ENCODE results near the gene DGKQ.

DNA sequence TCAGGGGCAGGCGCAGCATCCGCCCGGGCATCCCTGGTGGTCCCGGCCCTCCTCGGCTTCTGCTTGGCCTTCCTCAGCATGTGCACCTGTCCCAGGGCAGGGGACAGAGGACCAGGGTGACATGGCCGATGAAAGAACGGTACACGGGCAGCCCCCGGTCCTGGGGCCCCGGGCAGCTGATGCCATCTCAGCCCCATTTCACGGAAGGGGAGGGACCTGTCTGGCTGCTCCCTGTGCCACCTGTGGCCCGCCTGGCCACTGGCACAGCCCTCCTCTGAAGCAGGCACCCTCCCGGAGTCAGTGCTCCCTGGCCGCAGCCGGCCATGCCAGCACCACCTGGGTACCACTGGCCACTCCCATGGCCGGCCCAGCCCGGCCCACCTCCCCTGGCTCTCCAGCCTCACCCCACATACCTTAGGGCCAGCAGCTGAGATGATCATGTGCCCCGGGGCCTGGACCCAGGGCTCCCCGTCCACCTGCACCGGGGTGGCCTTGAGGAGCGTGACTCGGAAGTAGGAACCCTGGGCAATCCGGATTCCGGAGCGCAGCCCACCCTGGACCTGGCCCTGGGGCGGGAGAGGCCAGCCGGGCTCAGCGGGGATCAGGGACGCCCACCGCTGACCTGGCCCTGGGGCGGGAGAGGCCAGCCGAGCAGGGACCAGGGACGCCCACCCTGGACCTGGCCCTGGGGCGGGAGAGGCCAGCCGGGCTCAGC is 12.6 kb downstream of the DGKQ start:
- TF ChIP-seq, protein P1, sequence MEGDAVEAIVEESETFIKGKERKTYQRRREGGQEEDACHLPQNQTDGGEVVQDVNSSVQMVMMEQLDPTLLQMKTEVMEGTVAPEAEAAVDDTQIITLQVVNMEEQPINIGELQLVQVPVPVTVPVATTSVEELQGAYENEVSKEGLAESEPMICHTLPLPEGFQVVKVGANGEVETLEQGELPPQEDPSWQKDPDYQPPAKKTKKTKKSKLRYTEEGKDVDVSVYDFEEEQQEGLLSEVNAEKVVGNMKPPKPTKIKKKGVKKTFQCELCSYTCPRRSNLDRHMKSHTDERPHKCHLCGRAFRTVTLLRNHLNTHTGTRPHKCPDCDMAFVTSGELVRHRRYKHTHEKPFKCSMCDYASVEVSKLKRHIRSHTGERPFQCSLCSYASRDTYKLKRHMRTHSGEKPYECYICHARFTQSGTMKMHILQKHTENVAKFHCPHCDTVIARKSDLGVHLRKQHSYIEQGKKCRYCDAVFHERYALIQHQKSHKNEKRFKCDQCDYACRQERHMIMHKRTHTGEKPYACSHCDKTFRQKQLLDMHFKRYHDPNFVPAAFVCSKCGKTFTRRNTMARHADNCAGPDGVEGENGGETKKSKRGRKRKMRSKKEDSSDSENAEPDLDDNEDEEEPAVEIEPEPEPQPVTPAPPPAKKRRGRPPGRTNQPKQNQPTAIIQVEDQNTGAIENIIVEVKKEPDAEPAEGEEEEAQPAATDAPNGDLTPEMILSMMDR (IDR thresholded peaks at IDR 0.05), result no peak
- no peak for TF ChIP-seq POLR2AphosphoS5 (IDR thresholded peaks at IDR 0.05; ENCODE audit: low read depth, low read length)
- TF ChIP-seq, protein P2, sequence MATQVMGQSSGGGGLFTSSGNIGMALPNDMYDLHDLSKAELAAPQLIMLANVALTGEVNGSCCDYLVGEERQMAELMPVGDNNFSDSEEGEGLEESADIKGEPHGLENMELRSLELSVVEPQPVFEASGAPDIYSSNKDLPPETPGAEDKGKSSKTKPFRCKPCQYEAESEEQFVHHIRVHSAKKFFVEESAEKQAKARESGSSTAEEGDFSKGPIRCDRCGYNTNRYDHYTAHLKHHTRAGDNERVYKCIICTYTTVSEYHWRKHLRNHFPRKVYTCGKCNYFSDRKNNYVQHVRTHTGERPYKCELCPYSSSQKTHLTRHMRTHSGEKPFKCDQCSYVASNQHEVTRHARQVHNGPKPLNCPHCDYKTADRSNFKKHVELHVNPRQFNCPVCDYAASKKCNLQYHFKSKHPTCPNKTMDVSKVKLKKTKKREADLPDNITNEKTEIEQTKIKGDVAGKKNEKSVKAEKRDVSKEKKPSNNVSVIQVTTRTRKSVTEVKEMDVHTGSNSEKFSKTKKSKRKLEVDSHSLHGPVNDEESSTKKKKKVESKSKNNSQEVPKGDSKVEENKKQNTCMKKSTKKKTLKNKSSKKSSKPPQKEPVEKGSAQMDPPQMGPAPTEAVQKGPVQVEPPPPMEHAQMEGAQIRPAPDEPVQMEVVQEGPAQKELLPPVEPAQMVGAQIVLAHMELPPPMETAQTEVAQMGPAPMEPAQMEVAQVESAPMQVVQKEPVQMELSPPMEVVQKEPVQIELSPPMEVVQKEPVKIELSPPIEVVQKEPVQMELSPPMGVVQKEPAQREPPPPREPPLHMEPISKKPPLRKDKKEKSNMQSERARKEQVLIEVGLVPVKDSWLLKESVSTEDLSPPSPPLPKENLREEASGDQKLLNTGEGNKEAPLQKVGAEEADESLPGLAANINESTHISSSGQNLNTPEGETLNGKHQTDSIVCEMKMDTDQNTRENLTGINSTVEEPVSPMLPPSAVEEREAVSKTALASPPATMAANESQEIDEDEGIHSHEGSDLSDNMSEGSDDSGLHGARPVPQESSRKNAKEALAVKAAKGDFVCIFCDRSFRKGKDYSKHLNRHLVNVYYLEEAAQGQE (IDR thresholded peaks at IDR 0.05; ENCODE audit: insufficient read depth in 1 of 2, low read depth in 2 of 2, low read length in 1 of 2), result no peak
